ENCODE data around the gene CRIP1. TPM values are rescaled to one million over a fixed set of nuclear protein-coding genes. Genes with fewer than 3 reads are reported as not detected.

CRIP1 gene
- total RNA-seq, 2 experiments from 2014 or later = 390 to 397 TPM

DNA sequence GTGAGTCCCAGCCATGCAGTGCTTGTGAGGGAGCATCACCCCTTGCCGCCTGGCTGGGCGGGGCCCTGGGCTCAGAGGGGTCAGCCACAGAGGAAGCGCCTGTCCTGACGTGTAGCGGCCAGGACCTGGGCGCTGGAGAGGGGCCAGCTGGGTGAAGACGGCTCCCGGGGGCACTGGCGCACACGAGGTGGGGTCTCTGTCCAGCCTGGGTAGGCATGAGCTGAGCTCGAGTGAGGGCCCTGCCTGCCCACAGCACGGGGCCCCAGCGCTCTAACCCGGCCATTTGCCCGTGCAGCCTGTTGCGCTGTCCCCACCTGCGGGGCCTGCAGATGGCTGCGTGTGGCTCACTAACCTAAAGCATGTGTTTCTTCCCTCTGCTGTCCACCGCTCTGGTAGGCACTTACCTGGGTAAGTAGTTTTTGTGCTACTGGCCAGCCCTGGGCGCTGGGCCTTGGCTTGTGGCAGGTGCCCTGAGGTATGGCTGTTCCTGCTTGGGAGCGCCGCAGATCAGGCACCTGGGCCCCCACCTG lies 18.7 kb upstream of the CRIP1 start:
- Mint-ChIP-seq H3K4me3 (no peak overlapping the region), H3K27ac (no peak overlapping the region), H3K4me1 (ENCODE audit: low read depth) (no peaks in the 10 kb centered on the region), H3K27me3 (no peaks in the 10 kb centered on the region), H3K36me3 (peaks cover 7% of the 10 kb centered on the region), H3K9me3 (no peaks in the 10 kb centered on the region)
- intact Hi-C loops (cut with micrococcal nuclease) = no loop called here
- DNase-seq = no peak
- CTCF ChIA-PET = interaction anchor here (0.9 to 5.2 kb wide), 2 partner anchors 13 to 22 kb away, joined by 4 to 23 read pairs; partner anchors contain the start of gene TEDC1
- POLR2A ChIA-PET = interaction anchor here (0.8 kb wide), 1 partner anchor 13 kb away, joined by 3 read pairs; no protein-coding TSS in a partner anchor

DNA sequence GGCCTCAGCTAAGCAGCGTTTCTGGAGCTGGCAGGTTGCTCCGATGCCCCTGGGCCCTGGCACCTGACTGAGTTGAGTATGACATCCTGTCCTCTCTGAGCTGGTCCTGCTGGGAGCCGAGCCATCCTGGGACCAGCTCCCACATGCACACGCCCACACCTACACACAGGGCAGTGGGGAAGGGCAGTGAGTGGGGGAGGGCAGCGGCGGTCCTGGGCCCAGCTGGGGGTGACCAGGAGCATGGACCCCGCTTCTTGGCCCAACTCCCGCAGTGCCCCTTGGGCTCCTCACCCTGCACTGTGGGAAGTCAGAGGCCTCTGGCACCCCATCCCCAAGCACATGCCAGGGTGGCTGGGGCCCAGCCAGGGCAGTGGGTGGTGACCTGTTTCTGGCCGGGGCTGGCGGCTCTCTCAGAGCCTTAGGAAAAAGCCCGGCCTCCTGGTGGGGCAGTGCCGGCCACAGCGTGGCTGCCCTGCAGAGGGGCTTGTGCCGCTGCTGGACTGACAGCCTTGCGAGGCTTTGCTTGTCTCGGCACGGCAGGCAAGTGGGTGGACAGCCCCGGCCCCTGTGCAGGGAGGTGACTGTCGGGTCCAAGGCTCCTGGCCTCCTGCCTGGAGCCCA lies 18.0 kb upstream of the CRIP1 start:
- DNase-seq = no peak
- no peaks in the 10 kb centered on the region for H3K9me3 Mint-ChIP-seq
- ChIA-PET POLR2A (interaction anchor here (0.8 kb wide), 1 partner anchor 12 kb away, joined by 3 read pairs; no protein-coding TSS in a partner anchor), CTCF (interaction anchor here (3.2 to 5.2 kb wide), 2 partner anchors 12 to 21 kb away, joined by 18 to 23 read pairs; partner anchors contain the start of gene TEDC1)
- intact Hi-C loops (cut with micrococcal nuclease) = no loop called here
- H3K4me3 Mint-ChIP-seq = no peak overlapping the region
- peaks cover 3% of the 10 kb centered on the region for H3K36me3 Mint-ChIP-seq
- no peak overlapping the region for H3K27ac Mint-ChIP-seq
- no peaks in the 10 kb centered on the region for H3K4me1 Mint-ChIP-seq (ENCODE audit: low read depth)
- no peaks in the 10 kb centered on the region for H3K27me3 Mint-ChIP-seq

DNA sequence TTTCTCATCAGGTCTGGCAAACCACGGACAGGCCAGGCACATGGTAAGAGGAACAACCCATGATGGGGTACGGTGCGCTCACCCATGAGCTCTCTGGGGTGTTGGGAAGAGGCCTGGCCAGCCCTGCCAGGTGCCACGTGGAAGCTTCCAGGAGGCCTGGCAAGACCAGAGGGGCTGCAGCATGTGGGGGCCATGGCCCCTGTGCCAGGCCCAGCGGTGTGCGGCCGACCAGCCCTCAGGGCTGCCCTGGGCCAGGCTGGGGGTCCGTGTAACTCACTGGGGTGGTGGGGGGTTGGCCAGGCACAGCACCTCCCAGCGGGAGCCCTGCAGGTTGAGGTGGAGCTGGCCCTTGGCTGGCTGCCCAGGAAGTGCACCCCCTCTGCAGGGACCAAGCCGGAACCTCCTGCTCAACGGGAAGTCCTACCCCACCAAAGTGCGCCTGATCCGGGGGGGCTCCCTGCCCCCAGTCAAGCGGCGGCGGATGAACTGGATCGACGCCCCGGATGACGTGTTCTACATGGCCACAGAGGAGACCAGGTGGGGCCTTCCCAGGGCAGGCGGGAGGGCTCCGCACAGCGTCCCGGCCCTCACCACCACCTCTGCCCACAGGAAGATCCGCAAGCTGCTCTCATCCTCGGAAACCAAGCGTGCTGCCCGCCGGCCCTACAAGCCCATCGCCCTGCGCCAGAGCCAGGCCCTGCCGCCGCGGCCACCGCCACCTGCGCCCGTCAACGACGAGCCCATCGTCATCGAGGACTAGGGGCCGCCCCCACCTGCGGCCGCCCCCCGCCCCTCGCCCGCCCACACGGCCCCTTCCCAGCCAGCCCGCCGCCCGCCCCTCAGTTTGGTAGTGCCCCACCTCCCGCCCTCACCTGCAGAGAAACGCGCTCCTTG lies 17.0 kb upstream of the CRIP1 start:
- Mint-ChIP-seq H3K27me3 (no peaks in the 10 kb centered on the region), H3K4me3 (no peak overlapping the region), H3K36me3 (peaks cover 1% of the 10 kb centered on the region), H3K4me1 (ENCODE audit: low read depth) (no peaks in the 10 kb centered on the region), H3K27ac (no peak overlapping the region), H3K9me3 (no peaks in the 10 kb centered on the region)
- no peak for DNase-seq
- POLR2A ChIA-PET = no interaction called here
- CTCF ChIA-PET = interaction anchor here (3.2 to 5.2 kb wide), 2 partner anchors 11 to 20 kb away, joined by 18 to 23 read pairs; partner anchors contain the start of gene TEDC1
- intact Hi-C loops (cut with micrococcal nuclease) = loop anchor here (10.0 kb wide), 1 partner anchor 55 kb away; the partner anchor contains the start of gene TMEM121

DNA sequence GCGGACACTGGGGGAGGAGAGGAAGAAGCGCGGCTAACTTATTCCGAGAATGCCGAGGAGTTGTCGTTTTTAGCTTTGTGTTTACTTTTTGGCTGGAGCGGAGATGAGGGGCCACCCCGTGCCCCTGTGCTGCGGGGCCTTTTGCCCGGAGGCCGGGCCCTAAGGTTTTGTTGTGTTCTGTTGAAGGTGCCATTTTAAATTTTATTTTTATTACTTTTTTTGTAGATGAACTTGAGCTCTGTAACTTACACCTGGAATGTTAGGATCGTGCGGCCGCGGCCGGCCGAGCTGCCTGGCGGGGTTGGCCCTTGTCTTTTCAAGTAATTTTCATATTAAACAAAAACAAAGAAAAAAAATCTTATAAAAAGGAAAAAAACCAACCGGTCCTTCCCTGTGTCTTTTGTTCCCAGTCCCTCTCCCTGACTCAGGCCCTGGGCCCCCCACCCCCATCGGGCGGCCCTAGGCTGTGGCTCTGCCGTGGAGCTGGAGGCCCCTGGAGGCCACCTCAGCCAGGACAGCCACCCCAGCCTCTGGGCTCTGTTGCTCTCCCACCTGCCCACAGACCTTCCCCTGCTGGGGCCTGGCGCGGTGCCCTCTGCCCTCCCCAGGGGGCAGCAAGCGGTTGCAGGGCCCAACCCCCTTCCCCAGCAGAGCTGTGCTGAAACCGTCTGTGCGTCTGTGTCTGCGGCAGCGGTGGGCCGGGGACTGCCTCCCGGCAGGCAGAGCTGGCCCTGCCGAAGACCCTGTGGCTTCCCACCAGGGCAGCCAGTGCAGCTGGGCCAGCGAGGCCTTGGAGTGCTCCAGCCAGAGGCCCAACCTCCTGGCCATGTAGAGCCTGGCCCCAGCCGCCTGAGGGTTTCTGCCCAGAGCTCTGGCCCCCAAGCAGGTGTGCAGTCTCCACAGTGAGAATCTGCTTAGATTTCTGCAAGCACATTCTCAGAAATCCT lies 16.1 kb upstream of the CRIP1 start:
- no peak for DNase-seq
- Mint-ChIP-seq H3K27me3 (no peaks in the 10 kb centered on the region), H3K27ac (no peak overlapping the region), H3K4me3 (no peak overlapping the region), H3K36me3 (no peaks in the 10 kb centered on the region), H3K9me3 (no peaks in the 10 kb centered on the region), H3K4me1 (ENCODE audit: low read depth) (peaks cover 1% of the 10 kb centered on the region)
- POLR2A ChIA-PET = no interaction called here
- CTCF ChIA-PET = interaction anchor here (1.3 to 5.2 kb wide), 3 partner anchors 10 to 57 kb away, joined by 3 to 23 read pairs (median 18); partner anchors contain the start of gene TEDC1
- intact Hi-C loops (cut with micrococcal nuclease) = loop anchor here (10.0 kb wide), 1 partner anchor 54 kb away; the partner anchor contains the start of gene TMEM121

DNA sequence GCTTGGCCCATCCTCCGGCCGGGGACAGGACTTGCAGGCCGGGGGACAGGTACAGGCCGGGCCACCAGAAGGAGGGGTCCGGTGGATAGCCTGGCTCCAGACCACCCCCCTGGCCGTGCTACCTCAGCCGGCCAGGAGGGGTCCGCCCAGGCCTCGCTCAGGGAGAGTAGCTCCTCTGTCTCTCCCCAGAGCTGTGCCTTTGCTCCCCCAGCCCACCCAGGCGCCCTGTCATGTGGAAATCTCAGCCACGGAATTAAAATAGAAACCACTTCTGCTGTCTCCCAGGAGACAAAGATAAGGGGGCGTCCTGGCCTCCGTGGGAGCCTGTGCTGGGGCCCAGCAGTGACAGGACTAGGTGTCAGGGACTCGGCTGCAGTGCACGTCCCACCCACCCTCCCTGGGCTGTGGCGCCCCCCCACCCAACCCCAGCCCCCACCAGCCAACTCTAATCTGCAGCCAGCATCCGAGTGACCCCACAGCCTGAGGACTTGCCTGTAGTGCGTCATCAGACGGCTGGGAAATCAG lies 15.3 kb upstream of the CRIP1 start:
- peaks cover 3% of the 10 kb centered on the region for H3K4me1 Mint-ChIP-seq (ENCODE audit: low read depth)
- H3K27me3 Mint-ChIP-seq = no peaks in the 10 kb centered on the region
- no peak overlapping the region for H3K27ac Mint-ChIP-seq
- H3K9me3 Mint-ChIP-seq = no peaks in the 10 kb centered on the region
- no peak for DNase-seq
- no peak overlapping the region for H3K4me3 Mint-ChIP-seq
- POLR2A ChIA-PET = no interaction called here
- intact Hi-C loops (cut with micrococcal nuclease) = loop anchor here (10.0 kb wide), 1 partner anchor 53 kb away; the partner anchor contains the start of gene TMEM121
- no peaks in the 10 kb centered on the region for H3K36me3 Mint-ChIP-seq
- CTCF ChIA-PET = interaction anchor here (1.3 to 5.2 kb wide), 3 partner anchors 9 to 57 kb away, joined by 3 to 23 read pairs (median 18); partner anchors contain the start of gene TEDC1

DNA sequence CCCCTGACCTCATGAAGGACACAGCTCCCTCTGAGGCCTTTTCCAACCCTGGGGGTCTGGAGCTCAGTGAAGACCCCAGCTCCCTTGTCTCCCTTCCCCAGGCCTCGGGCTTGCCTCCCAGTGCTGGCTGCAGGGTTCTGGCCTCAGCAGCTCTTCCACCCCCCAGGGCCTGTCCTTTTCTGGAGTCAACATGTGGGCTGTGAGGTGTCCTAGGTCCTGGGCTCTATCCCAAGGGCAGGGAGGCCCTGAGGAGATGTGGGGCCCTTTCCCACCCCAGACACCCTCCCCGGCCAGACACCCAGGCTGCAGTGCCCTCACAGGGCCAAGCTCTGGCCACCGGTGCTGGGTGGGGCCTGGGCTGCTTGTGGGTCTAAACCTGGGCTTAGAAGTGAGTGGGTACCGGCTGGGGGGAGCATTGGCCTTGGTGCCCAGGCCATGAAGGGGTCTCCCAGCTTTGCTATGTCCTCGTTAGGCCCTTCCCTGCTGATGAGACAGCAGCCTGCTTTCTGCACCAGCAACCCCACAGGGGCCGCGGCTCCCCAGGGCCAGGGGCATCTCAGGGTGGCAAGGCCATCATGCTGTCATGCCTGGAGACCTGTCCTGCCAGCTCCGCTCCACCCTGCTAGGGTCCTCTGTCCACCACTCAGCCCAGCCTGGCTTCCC lies 14.7 kb upstream of the CRIP1 start:
- Mint-ChIP-seq H3K36me3 (no peaks in the 10 kb centered on the region), H3K9me3 (no peaks in the 10 kb centered on the region), H3K27ac (no peak overlapping the region), H3K4me3 (no peak overlapping the region), H3K4me1 (ENCODE audit: low read depth) (peaks cover 3% of the 10 kb centered on the region), H3K27me3 (no peaks in the 10 kb centered on the region)
- intact Hi-C loops (cut with micrococcal nuclease) = loop anchor here (10.0 kb wide), 1 partner anchor 53 kb away; the partner anchor contains the start of gene TMEM121
- POLR2A ChIA-PET = no interaction called here
- CTCF ChIA-PET = interaction anchor here (1.2 to 5.2 kb wide), 4 partner anchors 9 to 101 kb away, joined by 3 to 23 read pairs (median 10); partner anchors contain the start of gene TEDC1
- DNase-seq = no peak

DNA sequence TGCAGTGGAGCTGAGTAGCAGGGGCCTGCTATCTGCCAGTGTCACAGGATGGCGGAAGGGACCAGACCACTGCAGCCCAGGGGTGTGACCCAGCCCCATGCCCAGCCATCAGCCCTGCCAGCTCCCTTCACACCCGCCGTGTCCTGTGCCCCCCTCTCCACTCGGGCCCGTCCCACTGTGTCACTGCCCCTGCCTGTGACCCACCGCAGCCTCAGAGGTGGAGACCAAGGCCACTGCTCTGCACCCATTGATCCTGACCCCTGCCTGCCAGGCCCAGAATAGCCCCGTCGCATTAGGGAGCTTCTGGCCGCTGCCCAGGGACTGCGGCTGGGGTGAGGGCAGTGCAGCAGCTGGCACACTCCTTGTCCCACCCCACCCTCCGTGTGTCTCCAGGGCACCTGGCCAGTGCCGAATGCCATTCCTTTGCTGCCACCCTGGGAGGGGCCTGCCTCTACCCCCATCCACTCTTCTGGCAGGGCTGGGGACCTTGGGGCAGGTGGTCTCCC lies 14.1 kb upstream of the CRIP1 start:
- H3K4me3 Mint-ChIP-seq = no peak overlapping the region
- CTCF ChIA-PET = interaction anchor here (1.2 to 5.2 kb wide), 2 partner anchors 18 to 102 kb away, joined by 3 to 23 read pairs; partner anchors contain the start of gene TEDC1
- POLR2A ChIA-PET = no interaction called here
- H3K27me3 Mint-ChIP-seq = peaks cover 5% of the 10 kb centered on the region
- intact Hi-C loops (cut with micrococcal nuclease) = loop anchor here (10.0 kb wide), 1 partner anchor 52 kb away; the partner anchor contains the start of gene TMEM121
- no peaks in the 10 kb centered on the region for H3K9me3 Mint-ChIP-seq
- H3K27ac Mint-ChIP-seq = no peak overlapping the region
- H3K36me3 Mint-ChIP-seq = no peaks in the 10 kb centered on the region
- no peak for DNase-seq
- H3K4me1 Mint-ChIP-seq (ENCODE audit: low read depth) = peaks cover 8% of the 10 kb centered on the region

DNA sequence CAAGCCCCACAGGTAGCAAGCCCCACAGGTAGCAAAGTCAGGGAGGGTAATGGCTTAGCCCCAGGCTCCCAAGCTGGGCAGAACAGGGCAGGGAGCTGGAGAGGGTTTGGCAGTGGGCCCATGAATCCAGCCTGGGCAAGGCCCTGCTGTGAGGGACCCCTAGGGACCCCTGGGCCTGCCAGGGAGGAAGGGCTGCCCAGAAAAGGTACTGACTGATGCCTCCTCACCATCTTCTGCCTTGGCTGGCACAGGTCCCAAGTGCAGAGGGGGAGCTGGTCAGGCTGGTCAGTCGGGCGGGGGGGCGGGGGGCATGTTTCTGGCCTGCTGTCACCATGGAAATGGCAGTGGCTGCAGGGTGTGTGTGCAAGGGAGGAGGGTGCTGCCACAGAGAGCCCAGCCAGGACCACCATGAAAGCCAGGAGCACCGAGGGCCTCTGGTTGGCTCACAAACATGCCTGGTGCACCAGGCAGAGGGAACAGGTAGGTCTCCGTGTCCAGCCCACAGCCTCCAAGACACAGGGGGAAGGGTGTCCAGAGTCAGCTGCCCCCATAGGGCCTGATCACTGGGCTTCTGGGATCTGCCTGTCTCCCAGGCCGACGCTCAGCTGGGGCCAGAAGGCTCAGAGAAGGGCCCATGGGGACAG lies 13.5 kb upstream of the CRIP1 start:
- ChIA-PET CTCF (interaction anchor here (1.0 to 1.2 kb wide), 2 partner anchors 16 to 102 kb away, joined by 3 to 6 read pairs; no protein-coding TSS in a partner anchor), POLR2A (no interaction called here)
- intact Hi-C loops (cut with micrococcal nuclease) = loop anchor here (10.0 kb wide), 1 partner anchor 52 kb away; the partner anchor contains the start of gene TMEM121
- Mint-ChIP-seq H3K27ac (no peak overlapping the region), H3K27me3 (peaks cover 5% of the 10 kb centered on the region), H3K4me1 (ENCODE audit: low read depth) (peaks cover 8% of the 10 kb centered on the region), H3K9me3 (no peaks in the 10 kb centered on the region), H3K4me3 (no peak overlapping the region), H3K36me3 (no peaks in the 10 kb centered on the region)
- no peak for DNase-seq

DNA sequence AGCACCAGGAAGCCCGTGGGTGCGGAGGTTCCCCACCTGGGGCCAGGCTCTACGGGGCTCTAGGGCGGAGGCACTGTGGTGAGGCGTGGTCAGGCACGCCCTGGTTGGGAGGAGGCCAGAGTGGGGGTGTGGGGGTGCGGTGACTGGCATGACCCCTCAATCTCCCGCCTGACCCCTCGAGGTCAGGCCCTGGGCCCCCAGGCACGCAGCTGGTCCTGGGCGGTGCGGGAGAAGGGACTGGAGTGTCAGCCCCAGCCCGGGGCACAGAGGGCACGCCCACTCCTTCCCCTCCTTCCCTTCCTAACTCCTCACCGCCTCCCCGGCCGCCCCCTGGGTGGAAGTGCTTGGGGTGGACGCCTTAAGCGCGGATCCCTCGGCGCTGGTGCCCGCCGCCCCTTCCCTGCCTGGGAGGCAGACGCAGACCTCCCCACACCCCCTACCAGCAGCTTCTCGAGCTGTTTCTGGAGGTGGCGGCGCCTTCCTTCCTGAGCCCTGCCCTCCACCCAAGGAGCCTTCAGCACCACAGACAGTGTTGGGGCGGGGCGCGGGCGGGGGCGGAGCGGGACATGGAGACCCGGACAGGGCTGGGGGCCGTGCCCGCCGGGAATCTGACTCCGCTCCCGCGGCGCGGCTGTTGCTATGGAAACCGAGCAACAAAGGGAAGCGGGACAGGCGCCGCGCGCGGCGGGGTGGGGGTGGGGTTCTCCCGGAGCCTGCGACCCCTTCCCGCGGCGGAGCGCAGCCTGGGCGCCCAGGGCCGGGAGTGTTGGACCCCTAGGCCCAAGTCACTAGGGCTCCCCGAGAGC lies 12.8 kb upstream of the CRIP1 start:
- H3K4me1 Mint-ChIP-seq (ENCODE audit: low read depth) = peaks cover 8% of the 10 kb centered on the region
- no peak overlapping the region for H3K27ac Mint-ChIP-seq
- no peaks in the 10 kb centered on the region for H3K9me3 Mint-ChIP-seq
- peak; percentile 79 for DNase-seq
- H3K27me3 Mint-ChIP-seq = peaks cover 5% of the 10 kb centered on the region
- peak overlapping the region; percentile 23 for H3K4me3 Mint-ChIP-seq
- intact Hi-C loops (cut with micrococcal nuclease) = loop anchor here (10.0 kb wide), 1 partner anchor 51 kb away; the partner anchor contains the start of gene TMEM121
- ChIA-PET POLR2A (no interaction called here), CTCF (interaction anchor here (1.0 kb wide), 1 partner anchor 16 kb away, joined by 6 read pairs; no protein-coding TSS in a partner anchor)
- no peaks in the 10 kb centered on the region for H3K36me3 Mint-ChIP-seq
